T-helper 2 cell treated with Interferon-gamma antibody and Interleukin-4, amounts not matched to agents 5 μg/mL and 100 μg/mL, for 36 hours (primary cell): ENCODE data around the gene SMIM21.

Experiments
- DNase-seq: peaks from one replicate; pipeline ENCODE4 v3.0.0; 2021; ENCODE audit warnings: low spot score
- H3K27ac Mint-ChIP-seq: one replicate; pipeline ENCODE4 v1.8.0; 2021; ENCODE audit warnings: mild to moderate bottlenecking, mixed read lengths
- H3K27me3 Mint-ChIP-seq: one replicate; pipeline ENCODE4 v1.8.0; 2021; ENCODE audit warnings: low read depth, mixed read lengths
- H3K36me3 Mint-ChIP-seq: one replicate; pipeline ENCODE4 v1.8.0; 2021; ENCODE audit warnings: low read depth, mixed read lengths
- H3K4me1 Mint-ChIP-seq: one replicate; pipeline ENCODE4 v1.8.0; 2021; ENCODE audit warnings: low read depth, mixed read lengths
- H3K4me3 Mint-ChIP-seq: one replicate; pipeline ENCODE4 v1.8.0; 2022; ENCODE audit warnings: mild to moderate bottlenecking, moderate library complexity, mixed read lengths
- H3K9me3 Mint-ChIP-seq: one replicate; pipeline ENCODE4 v1.8.0; 2021; ENCODE audit warnings: mixed read lengths

The SMIM21 gene

GRCh38 chr18:75427603-75428002 lies at the start of gene SMIM21:
TSS of gene SMIM21 (minus strand) at chr18:75427703. CDS start at chr18:75427563, 140 bp downstream.
- H3K4me1 Mint-ChIP-seq: no peaks in the 10 kb centered on the region
- H3K4me3 Mint-ChIP-seq: no peak within 1 kb of the TSS
- H3K27me3 Mint-ChIP-seq: peaks cover 6% of the 10 kb centered on the region
- no peaks in the 10 kb centered on the region for H3K9me3 Mint-ChIP-seq
- H3K36me3 Mint-ChIP-seq: no peaks in the 10 kb centered on the region
- no peak within 1 kb of the TSS for H3K27ac Mint-ChIP-seq
- no peak for DNase-seq

- DNase-seq: no peak
- Mint-ChIP-seq H3K36me3 (no peaks in the 10 kb centered on the region), H3K4me3 (no peak overlapping the region), H3K27me3 (peaks cover 2% of the 10 kb centered on the region), H3K9me3 (no peaks in the 10 kb centered on the region), H3K27ac (no peak overlapping the region), H3K4me1 (no peaks in the 10 kb centered on the region)
Observed at GRCh38 chr18:75475228-75475627, 47.7 kb upstream of the SMIM21 start.

GRCh38 chr18:75474332-75474731 lies 46.8 kb upstream of the SMIM21 start:
- no peak overlapping the region for H3K4me3 Mint-ChIP-seq
- H3K27me3 Mint-ChIP-seq: peaks cover 2% of the 10 kb centered on the region
- no peaks in the 10 kb centered on the region for H3K36me3 Mint-ChIP-seq
- DNase-seq: no peak
- no peaks in the 10 kb centered on the region for H3K9me3 Mint-ChIP-seq
- H3K27ac Mint-ChIP-seq: no peak overlapping the region
- no peaks in the 10 kb centered on the region for H3K4me1 Mint-ChIP-seq

- Mint-ChIP-seq H3K4me3 (no peak overlapping the region), H3K27me3 (peaks cover 2% of the 10 kb centered on the region), H3K4me1 (no peaks in the 10 kb centered on the region), H3K27ac (no peak overlapping the region), H3K9me3 (no peaks in the 10 kb centered on the region), H3K36me3 (no peaks in the 10 kb centered on the region)
- DNase-seq: no peak
Observed at GRCh38 chr18:75473316-75473715, 45.8 kb upstream of the SMIM21 start.

GRCh38 chr18:75472906-75473305 lies 45.4 kb upstream of the SMIM21 start:
- H3K27me3 Mint-ChIP-seq: peaks cover 2% of the 10 kb centered on the region
- no peaks in the 10 kb centered on the region for H3K9me3 Mint-ChIP-seq
- H3K27ac Mint-ChIP-seq: no peak overlapping the region
- H3K36me3 Mint-ChIP-seq: no peaks in the 10 kb centered on the region
- no peak for DNase-seq
- no peak overlapping the region for H3K4me3 Mint-ChIP-seq
- H3K4me1 Mint-ChIP-seq: no peaks in the 10 kb centered on the region

- no peak for DNase-seq
- Mint-ChIP-seq H3K4me1 (no peaks in the 10 kb centered on the region), H3K4me3 (no peak overlapping the region), H3K9me3 (no peaks in the 10 kb centered on the region), H3K27me3 (peaks cover 2% of the 10 kb centered on the region), H3K27ac (no peak overlapping the region), H3K36me3 (no peaks in the 10 kb centered on the region)
Observed at GRCh38 chr18:75472396-75472795, 44.9 kb upstream of the SMIM21 start.

GRCh38 chr18:75471850-75472249 lies 44.3 kb upstream of the SMIM21 start:
- H3K4me1 Mint-ChIP-seq: no peaks in the 10 kb centered on the region
- no peaks in the 10 kb centered on the region for H3K9me3 Mint-ChIP-seq
- H3K27me3 Mint-ChIP-seq: peaks cover 2% of the 10 kb centered on the region
- no peak overlapping the region for H3K27ac Mint-ChIP-seq
- no peak for DNase-seq
- no peak overlapping the region for H3K4me3 Mint-ChIP-seq
- H3K36me3 Mint-ChIP-seq: no peaks in the 10 kb centered on the region

GRCh38 chr18:75467851-75468250 lies 40.3 kb upstream of the SMIM21 start:
- H3K36me3 Mint-ChIP-seq: no peaks in the 10 kb centered on the region
- no peak overlapping the region for H3K27ac Mint-ChIP-seq
- no peak overlapping the region for H3K4me3 Mint-ChIP-seq
- H3K27me3 Mint-ChIP-seq: no peaks in the 10 kb centered on the region
- no peaks in the 10 kb centered on the region for H3K4me1 Mint-ChIP-seq
- H3K9me3 Mint-ChIP-seq: no peaks in the 10 kb centered on the region
- DNase-seq: no peak

GRCh38 chr18:75467281-75467795 lies 39.8 kb upstream of the SMIM21 start:
- H3K36me3 Mint-ChIP-seq: no peaks in the 10 kb centered on the region
- no peaks in the 10 kb centered on the region for H3K9me3 Mint-ChIP-seq

GRCh38 chr18:75464356-75464755 lies 36.9 kb upstream of the SMIM21 start:
- Mint-ChIP-seq H3K36me3 (no peaks in the 10 kb centered on the region), H3K27me3 (no peaks in the 10 kb centered on the region), H3K4me3 (no peak overlapping the region), H3K9me3 (no peaks in the 10 kb centered on the region), H3K4me1 (no peaks in the 10 kb centered on the region), H3K27ac (no peak overlapping the region)
- no peak for DNase-seq

More at GRCh38 chr18:75467281-75467795, 39.8 kb upstream of the SMIM21 start:
- H3K4me3 Mint-ChIP-seq: no peak overlapping the region
- DNase-seq: no peak
- no peak overlapping the region for H3K27ac Mint-ChIP-seq
- H3K4me1 Mint-ChIP-seq: no peaks in the 10 kb centered on the region
- no peaks in the 10 kb centered on the region for H3K27me3 Mint-ChIP-seq

- H3K36me3 Mint-ChIP-seq: no peaks in the 10 kb centered on the region
Observed at GRCh38 chr18:75462178-75462832, 34.8 kb upstream of the SMIM21 start.

GRCh38 chr18:75456199-75456631 lies 28.7 kb upstream of the SMIM21 start:
- Mint-ChIP-seq H3K27ac (no peak overlapping the region), H3K27me3 (peaks cover 48% of the 10 kb centered on the region), H3K36me3 (no peaks in the 10 kb centered on the region), H3K4me3 (no peak overlapping the region), H3K9me3 (peaks cover 11% of the 10 kb centered on the region), H3K4me1 (no peaks in the 10 kb centered on the region)
- DNase-seq: no peak

More at GRCh38 chr18:75462178-75462832, 34.8 kb upstream of the SMIM21 start:
- Mint-ChIP-seq H3K27ac (no peak overlapping the region), H3K4me3 (no peak overlapping the region), H3K4me1 (no peaks in the 10 kb centered on the region), H3K9me3 (peaks cover 11% of the 10 kb centered on the region), H3K27me3 (peaks cover 5% of the 10 kb centered on the region)
- no peak for DNase-seq

GRCh38 chr18:75455249-75456198 lies 28.0 kb upstream of the SMIM21 start:
- H3K4me1 Mint-ChIP-seq: no peaks in the 10 kb centered on the region
- DNase-seq: no peak
- no peak overlapping the region for H3K27ac Mint-ChIP-seq
- H3K36me3 Mint-ChIP-seq: no peaks in the 10 kb centered on the region
- H3K4me3 Mint-ChIP-seq: peak overlapping the region; percentile 49
- peaks cover 11% of the 10 kb centered on the region for H3K9me3 Mint-ChIP-seq
- peaks cover 51% of the 10 kb centered on the region for H3K27me3 Mint-ChIP-seq
